ENCODE data around the gene ADGRB2. TPM values are rescaled to one million over a fixed set of nuclear protein-coding genes. Genes with fewer than 3 reads are reported as not detected.

ADGRB2 gene
- total RNA-seq, 1 experiment from 2014 or later, result 49.5 TPM

DNA sequence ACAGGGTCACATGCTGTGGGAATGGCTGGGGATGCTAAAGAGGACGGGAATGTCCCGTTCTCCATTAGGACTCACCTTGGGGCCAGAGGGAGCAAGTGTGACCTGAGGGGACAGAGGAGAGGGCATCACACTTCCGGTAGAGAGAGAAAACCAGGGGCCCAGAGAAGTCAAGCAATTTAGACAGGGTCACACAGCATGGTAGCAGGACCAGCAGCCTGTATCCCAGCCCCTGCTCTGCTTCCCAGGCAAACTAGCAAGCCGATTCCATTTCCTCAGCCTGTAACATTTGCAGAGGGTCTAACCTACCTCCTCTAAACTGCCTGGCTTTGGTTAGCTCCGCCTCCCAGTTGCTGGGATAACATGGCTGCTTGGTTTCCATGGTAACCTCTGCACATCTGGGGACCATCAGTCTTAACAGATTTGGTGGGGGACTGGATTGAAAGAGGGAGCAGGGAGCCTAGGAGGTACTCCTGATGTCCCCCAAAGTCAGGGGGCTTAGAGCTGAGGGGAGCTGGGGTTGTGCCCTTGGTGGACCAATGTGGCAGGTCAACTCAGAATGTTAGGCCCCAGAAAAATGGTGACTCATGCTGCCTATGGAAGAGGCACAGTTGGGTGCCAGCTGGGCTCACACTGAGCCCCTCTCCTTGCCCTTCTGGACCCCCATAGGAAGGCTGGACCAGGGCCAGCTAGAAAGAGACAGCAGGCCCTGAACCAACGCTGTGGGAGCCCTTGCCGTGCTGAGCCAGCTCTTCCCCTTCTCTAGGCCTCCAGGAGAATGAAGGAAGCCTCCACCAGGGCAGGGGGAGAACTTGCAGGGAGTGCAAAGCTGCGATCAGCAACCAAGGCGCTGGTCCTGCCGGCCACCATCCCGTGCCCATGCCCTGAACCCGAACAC is 69.8 kb downstream of the ADGRB2 start:
- in situ Hi-C loops (cut with HindIII; ENCODE audit: low sequenced_read_pairs), result no loop called here
- no peak for DNase-seq (ENCODE audit: low spot score)

DNA sequence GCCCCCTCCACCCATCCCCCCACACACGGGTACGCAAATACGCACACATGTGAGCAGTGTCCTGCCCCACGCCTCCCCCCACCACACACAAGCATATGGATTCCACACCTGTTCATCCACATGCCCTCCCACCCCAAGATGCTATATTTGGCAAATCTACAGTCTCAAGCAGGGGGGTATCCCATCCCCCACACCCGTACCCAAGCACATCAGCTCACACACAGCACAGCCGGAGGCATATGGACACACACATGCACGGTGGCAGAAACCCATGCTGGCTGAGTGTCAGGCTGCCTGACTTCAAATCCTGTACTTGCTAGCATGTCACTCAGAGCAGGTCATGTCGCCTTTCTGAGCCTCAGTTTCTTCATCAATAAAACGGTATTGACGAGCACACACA is 70.9 kb downstream of the ADGRB2 start:
- no peak for DNase-seq (ENCODE audit: low spot score)
- in situ Hi-C loops (cut with HindIII; ENCODE audit: low sequenced_read_pairs), result no loop called here

DNA sequence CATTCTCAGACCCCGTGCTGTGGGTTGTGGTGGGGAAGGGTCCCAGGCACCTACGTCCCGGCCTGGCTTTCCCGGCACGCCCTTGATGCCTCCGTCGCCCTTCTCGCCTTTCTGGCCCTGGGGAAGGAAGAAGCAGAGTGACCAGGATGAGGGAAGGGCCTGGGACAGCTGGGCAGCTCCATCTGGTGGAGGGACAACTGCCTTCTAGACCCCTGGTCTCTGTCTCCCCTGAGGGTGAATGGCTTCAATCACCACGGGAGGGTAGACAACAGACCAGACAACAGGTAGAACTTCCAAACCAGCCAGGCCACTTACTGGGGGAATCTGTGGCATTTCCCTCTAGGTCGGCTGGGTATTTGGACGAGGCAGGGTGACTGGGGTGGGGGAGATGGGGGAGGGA is 72.2 kb downstream of the ADGRB2 start:
- DNase-seq (ENCODE audit: low spot score), result no peak
- in situ Hi-C loops (cut with HindIII; ENCODE audit: low sequenced_read_pairs), result no loop called here

- in situ Hi-C loops (cut with HindIII; ENCODE audit: low sequenced_read_pairs), result no loop called here
- no peak for DNase-seq (ENCODE audit: low spot score)
These were observed 72.7 kb downstream of the ADGRB2 start for GRCh38 chr1:31691446-31691845.

- in situ Hi-C loops (cut with HindIII; ENCODE audit: low sequenced_read_pairs), result no loop called here
- DNase-seq (ENCODE audit: low spot score), result no peak
These were observed 73.2 kb downstream of the ADGRB2 start for GRCh38 chr1:31690921-31691320.

DNA sequence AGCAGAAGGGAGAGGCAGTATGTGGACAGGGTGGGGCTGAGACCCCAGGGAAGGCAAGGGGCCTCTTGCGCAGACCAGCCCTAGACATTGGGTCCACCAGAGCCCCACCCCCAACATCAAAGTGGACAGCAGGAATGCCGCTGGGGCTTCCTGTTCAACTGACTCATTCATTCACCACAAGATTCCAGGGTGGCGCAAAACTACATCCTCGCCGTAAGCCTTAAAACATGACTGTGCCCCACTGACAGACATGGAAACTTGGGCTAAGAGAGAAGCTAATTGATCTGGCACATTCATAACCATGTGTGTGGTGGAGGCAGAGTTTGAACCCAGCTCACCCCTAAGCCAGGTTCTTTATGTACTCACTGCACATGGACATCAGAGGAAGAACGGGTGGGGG is 74.3 kb downstream of the ADGRB2 start:
- DNase-seq (ENCODE audit: low spot score), result no peak
- in situ Hi-C loops (cut with HindIII; ENCODE audit: low sequenced_read_pairs), result no loop called here

GRCh38 chr1:31689379-31689778 is 74.8 kb downstream of the ADGRB2 start:
- in situ Hi-C loops (cut with HindIII; ENCODE audit: low sequenced_read_pairs), result no loop called here

DNA sequence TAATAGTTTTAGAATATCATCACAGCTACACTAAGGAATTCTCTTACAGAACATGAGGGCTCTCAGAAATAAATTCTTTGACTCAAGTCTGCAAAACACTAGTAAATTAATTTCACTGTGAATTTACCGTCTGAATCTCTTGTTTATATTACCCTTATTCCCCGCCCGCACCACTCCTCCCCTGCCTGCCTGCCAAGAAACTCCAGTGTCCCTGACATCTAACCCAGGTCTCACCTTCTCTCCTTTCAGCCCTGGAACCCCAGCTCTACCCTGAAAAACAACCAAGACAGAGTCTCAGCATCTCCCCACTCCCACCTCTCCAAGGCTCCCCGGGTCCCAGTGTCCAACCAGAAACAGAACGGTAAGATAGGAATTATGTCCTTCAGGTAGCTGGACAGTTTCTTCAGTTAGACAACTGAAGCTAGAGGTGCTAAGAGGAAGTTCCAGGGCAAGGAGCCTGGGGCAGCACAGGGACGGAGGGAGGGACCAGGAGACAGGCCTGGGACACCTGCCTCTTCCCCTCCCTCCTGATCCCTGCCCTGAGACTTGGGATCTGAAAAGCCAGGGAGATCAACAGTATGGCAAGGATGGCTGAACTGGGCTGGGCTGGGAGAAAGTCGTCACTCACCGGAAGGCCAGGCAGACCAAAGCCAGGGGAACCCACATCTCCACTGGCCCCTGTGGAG is 75.8 kb downstream of the ADGRB2 start:
- in situ Hi-C loops (cut with HindIII; ENCODE audit: low sequenced_read_pairs), result no loop called here
- DNase-seq (ENCODE audit: low spot score), result no peak

More at GRCh38 chr1:31689379-31689778, 74.8 kb downstream of the ADGRB2 start:
- no peak for DNase-seq (ENCODE audit: low spot score)

- in situ Hi-C loops (cut with HindIII; ENCODE audit: low sequenced_read_pairs), result no loop called here
- DNase-seq (ENCODE audit: low spot score), result no peak
These were observed 76.5 kb downstream of the ADGRB2 start for GRCh38 chr1:31687601-31688000.

GRCh38 chr1:31685795-31686194 is 78.3 kb downstream of the ADGRB2 start:
- no peak for DNase-seq (ENCODE audit: low spot score)
- in situ Hi-C loops (cut with HindIII; ENCODE audit: low sequenced_read_pairs), result no loop called here

- DNase-seq (ENCODE audit: low spot score), result no peak
- in situ Hi-C loops (cut with HindIII; ENCODE audit: low sequenced_read_pairs), result no loop called here
These were observed 80.1 kb downstream of the ADGRB2 start for GRCh38 chr1:31683997-31684396.

- in situ Hi-C loops (cut with HindIII; ENCODE audit: low sequenced_read_pairs), result no loop called here
- no peak for DNase-seq (ENCODE audit: low spot score)
These were observed 82.7 kb downstream of the ADGRB2 start for GRCh38 chr1:31681415-31681814.

- no peak for DNase-seq (ENCODE audit: low spot score)
- in situ Hi-C loops (cut with HindIII; ENCODE audit: low sequenced_read_pairs), result no loop called here
These were observed 84.4 kb downstream of the ADGRB2 start for GRCh38 chr1:31679676-31680230.

DNA sequence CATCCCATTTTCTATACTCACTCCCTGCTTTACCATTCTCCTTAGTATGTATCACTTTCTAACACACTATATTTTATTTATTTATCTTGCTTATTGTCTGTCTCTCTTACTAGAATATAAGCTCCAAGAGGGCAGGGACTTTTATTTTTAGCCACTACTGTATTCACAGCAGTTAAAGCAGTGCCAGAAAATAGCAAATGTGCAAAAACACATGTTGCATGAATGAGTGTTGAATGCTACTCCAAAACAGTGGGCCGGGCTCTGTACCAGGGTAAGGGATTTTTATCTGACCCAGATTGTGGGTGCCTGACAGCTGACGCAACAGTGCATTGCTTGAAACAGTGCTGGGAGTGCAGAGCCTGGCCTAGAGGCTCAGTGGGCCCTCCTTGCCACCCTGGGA is 85.0 kb downstream of the ADGRB2 start:
- in situ Hi-C loops (cut with HindIII; ENCODE audit: low sequenced_read_pairs), result no loop called here
- no peak for DNase-seq (ENCODE audit: low spot score)

DNA sequence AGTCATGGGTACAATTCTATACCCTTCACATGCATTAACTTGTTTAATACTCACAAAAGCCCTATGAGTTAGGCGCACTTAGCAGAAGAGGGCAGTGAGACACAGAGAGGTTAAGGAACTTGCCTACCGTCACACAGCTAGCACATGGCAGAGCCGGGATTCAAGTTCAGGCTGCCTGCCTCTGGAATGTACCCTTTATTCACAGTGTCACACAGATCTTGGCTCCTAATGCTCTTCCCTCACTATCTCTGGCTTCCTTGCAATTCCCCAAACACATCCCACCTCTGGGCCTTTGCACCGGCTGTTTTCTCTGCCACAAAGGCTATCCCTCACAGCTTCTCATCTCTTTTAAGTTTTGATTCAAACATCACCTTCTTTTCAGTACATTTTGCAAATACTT is 85.5 kb downstream of the ADGRB2 start:
- DNase-seq (ENCODE audit: low spot score), result no peak
- in situ Hi-C loops (cut with HindIII; ENCODE audit: low sequenced_read_pairs), result no loop called here

DNA sequence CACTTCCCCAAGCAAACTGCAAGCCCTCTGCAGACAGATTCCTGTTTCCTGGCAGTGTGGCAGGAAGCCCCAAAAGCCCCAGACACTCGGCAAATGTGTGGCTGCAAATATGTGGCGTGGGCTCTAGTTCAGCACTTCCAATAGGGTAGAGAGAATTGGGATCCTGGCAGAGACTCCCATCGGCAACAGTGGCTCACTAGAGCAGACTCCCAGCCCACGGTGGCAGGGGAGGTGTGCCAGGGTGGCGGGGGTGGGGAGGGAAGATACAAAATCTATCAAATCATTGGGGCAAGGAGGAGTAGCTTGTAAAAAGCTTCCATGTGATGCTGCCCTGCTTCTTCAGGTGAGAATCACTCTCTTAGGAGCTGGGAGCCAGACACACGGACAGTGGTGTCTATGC is 86.2 kb downstream of the ADGRB2 start:
- in situ Hi-C loops (cut with HindIII; ENCODE audit: low sequenced_read_pairs), result no loop called here

GRCh38 chr1:31677401-31677800 is 86.7 kb downstream of the ADGRB2 start:
- in situ Hi-C loops (cut with HindIII; ENCODE audit: low sequenced_read_pairs), result no loop called here
- no peak for DNase-seq (ENCODE audit: low spot score)

More for the DNA sequence above, 86.2 kb downstream of the ADGRB2 start:
- no peak for DNase-seq (ENCODE audit: low spot score)

Data from G401 (cell line).